Right ventricle myocardium inferior (tissue), 1 donor: ENCODE measurements around the gene PCP4. TPM values are rescaled to one million over a fixed set of nuclear protein-coding genes. Genes with fewer than 3 reads are reported as not detected.
"Not testable (repeated sequence)": the region's sequence is repeated elsewhere in the genome, so short reads cannot be mapped to it uniquely, and the experiment has no call there.

Experiments
- ATAC-seq: fragments of 200-7000 bp; cut with Tn5 transposase; one replicate; pipeline ENCODE4 v1.9.1; 2020; ENCODE audit warnings: mild to moderate bottlenecking, moderate library complexity
- DNase-seq: peaks from one replicate; pipeline ENCODE4 v3.0.0; 2021; ENCODE audit errors: missing footprints
- intact Hi-C: fragments of 100-400 bp; cut with DNase I; formaldehyde crosslinking; loops from one replicate; pipeline ENCODE4 v1.11.0; 2022
- total RNA-seq: library from RNA; stranded (reverse); fragmentation: NEBNext Ultra II Directional; extraction: Animal tissue kit (Norgen Biotek cat#: 25700); gene quantifications from one replicate; pipeline ENCODE4 v1.2.1, GENCODE V29; 2021
- donor health status: DM: no; HTN: yes; CAD: no; lungs with severe emphysema.

PCP4 gene
- total RNA-seq, 1 donor from 2014 or later: 5.4 TPM

GRCh38 chr21:39855595-39855994 lies 11.6 kb upstream of the PCP4 start:
- ATAC-seq (no peak), DNase-seq (no peak)
- intact Hi-C loops: no loop called here

GRCh38 chr21:39860600-39860999 lies 6.6 kb upstream of the PCP4 start:
- no peak for ATAC-seq
- intact Hi-C loops: no loop called here

GRCh38 chr21:39863111-39863510 lies 4.1 kb upstream of the PCP4 start:
- intact Hi-C loops: no loop called here
- no peak for ATAC-seq
- DNase-seq: no peak

More at GRCh38 chr21:39860600-39860999, 6.6 kb upstream of the PCP4 start:
- no peak for DNase-seq

GRCh38 chr21:39866093-39866492 lies 1.1 kb upstream of the PCP4 start:
- no peak for DNase-seq
- no peak for ATAC-seq
- intact Hi-C loops: loop anchor here (2.0 kb wide), 1 partner anchor 255 kb away; no protein-coding TSS in a partner anchor

GRCh38 chr21:39869141-39869818 lies 2.0 kb downstream of the PCP4 start:
- no peak for DNase-seq
- intact Hi-C loops: no loop called here
- no peak for ATAC-seq

- no peak for DNase-seq
- ATAC-seq: no peak
- intact Hi-C loops: no loop called here
Measured at GRCh38 chr21:39873687-39874086, 6.4 kb downstream of the PCP4 start.

- intact Hi-C loops: no loop called here
- ATAC-seq (no peak), DNase-seq (no peak)
Measured at GRCh38 chr21:39874206-39874605, 7.0 kb downstream of the PCP4 start.

- ATAC-seq (no peak), DNase-seq (no peak)
- intact Hi-C loops: no loop called here
Measured at GRCh38 chr21:39874759-39875158, 7.5 kb downstream of the PCP4 start.

- no peak for ATAC-seq
- intact Hi-C loops: no loop called here
Measured at GRCh38 chr21:39881661-39882060, 14.4 kb downstream of the PCP4 start.

GRCh38 chr21:39882151-39882838 lies 15.1 kb downstream of the PCP4 start:
- intact Hi-C loops: no loop called here
- DNase-seq (no peak), ATAC-seq (no peak)

More at GRCh38 chr21:39881661-39882060, 14.4 kb downstream of the PCP4 start:
- no peak for DNase-seq

- DNase-seq: no peak
- no peak for ATAC-seq
- intact Hi-C loops: no loop called here
Measured at GRCh38 chr21:39882839-39883195, 15.6 kb downstream of the PCP4 start.

GRCh38 chr21:39885119-39885848 lies 18.0 kb downstream of the PCP4 start:
- no peak for DNase-seq
- intact Hi-C loops: no loop called here
- ATAC-seq: peak; percentile 89

- DNase-seq: no peak
- intact Hi-C loops: no loop called here
- ATAC-seq: no peak
Measured at GRCh38 chr21:39888848-39889247, 21.6 kb downstream of the PCP4 start.

GRCh38 chr21:39891111-39891510 lies 23.9 kb downstream of the PCP4 start:
- intact Hi-C loops: no loop called here
- DNase-seq (no peak), ATAC-seq (no peak)

GRCh38 chr21:39891863-39892262 lies 24.6 kb downstream of the PCP4 start:
- intact Hi-C loops, DNase-seq, ATAC-seq: not testable (repeated sequence)

- intact Hi-C loops: no loop called here
- no peak for ATAC-seq
- no peak for DNase-seq
Measured at GRCh38 chr21:39900491-39900890, 33.3 kb downstream of the PCP4 start.

- no peak for ATAC-seq
- intact Hi-C loops: no loop called here
- DNase-seq: no peak
Measured at GRCh38 chr21:39900911-39901310, 33.7 kb downstream of the PCP4 start.

- intact Hi-C loops: no loop called here
- ATAC-seq: no peak
- no peak for DNase-seq
Measured at GRCh38 chr21:39902986-39903385, 35.7 kb downstream of the PCP4 start.

- DNase-seq (no peak), ATAC-seq (no peak)
- intact Hi-C loops: no loop called here
Measured at GRCh38 chr21:39904457-39904856, 37.2 kb downstream of the PCP4 start.
